Loucy (cell line): Measurements from ENCODE around the gene GPBAR1.

ENCODE experiments used
- H2AFZ ChIP-seq: fragments of 200-600 bp; sonication (generic); 2 replicates; pipeline ENCODE4 v1.6.0; 2016; ENCODE audit warnings: antibody characterized with exemption, mild to moderate bottlenecking, low read length, moderate library complexity
- H3F3A ChIP-seq: fragments of 200-600 bp; 2 replicates; pipeline ENCODE4 v1.6.0; 2016; ENCODE audit warnings: antibody characterized with exemption, low read depth, mild to moderate bottlenecking
- H3K27me3 ChIP-seq: fragments of 200-600 bp; sonication (generic); 2 replicates; pipeline ENCODE4 v1.6.1; 2014; ENCODE audit warnings: low read length, mild to moderate bottlenecking; ENCODE audit not compliant: insufficient read depth, poor library complexity, severe bottlenecking
- H3K36me3 ChIP-seq: fragments of 200-600 bp; sonication (generic); 2 replicates; pipeline ENCODE4 v1.6.1; 2016; ENCODE audit warnings: low read length; ENCODE audit not compliant: insufficient read depth
- H3K4me1 ChIP-seq: fragments of 200-600 bp; sonication (generic); 2 replicates; pipeline ENCODE4 v1.5.1; 2014; ENCODE audit warnings: low read length, mild to moderate bottlenecking; ENCODE audit not compliant: insufficient read depth, poor library complexity, severe bottlenecking
- H3K4me2 ChIP-seq: fragments of 200-600 bp; sonication (generic); 2 replicates; pipeline ENCODE4 v1.6.0; 2014; ENCODE audit warnings: antibody characterized with exemption, low read length, low read depth, mild to moderate bottlenecking; ENCODE audit not compliant: poor library complexity, severe bottlenecking
- H3K4me3 ChIP-seq: fragments of 200-600 bp; sonication (generic); 2 replicates; pipeline ENCODE4 v1.5.1; 2014; ENCODE audit warnings: low read length, mild to moderate bottlenecking, mixed read lengths; ENCODE audit not compliant: poor library complexity, severe bottlenecking
- H3K79me2 ChIP-seq: fragments of 200-600 bp; sonication (generic); 2 replicates; pipeline ENCODE4 v1.6.1; 2014; ENCODE audit warnings: low read length; ENCODE audit not compliant: insufficient read depth
- H3K9ac ChIP-seq: fragments of 200-600 bp; sonication (generic); 2 replicates; pipeline ENCODE4 v1.6.0; 2014; ENCODE audit warnings: mild to moderate bottlenecking, low read depth, low read length, moderate library complexity; ENCODE audit not compliant: poor library complexity, severe bottlenecking
- H3K9me2 ChIP-seq: fragments of 200-600 bp; sonication (generic); replicated peaks from 2 replicates; pipeline ENCODE4 v1.6.1; 2016; ENCODE audit warnings: low read depth, low read length, mixed read lengths
- H3K9me3 ChIP-seq: fragments of 200-600 bp; sonication (generic); 2 replicates; pipeline ENCODE4 v1.6.1; 2014; ENCODE audit warnings: mild to moderate bottlenecking, antibody characterized with exemption, low read length, low read depth; ENCODE audit not compliant: insufficient read depth
- H4K20me1 ChIP-seq: fragments of 200-600 bp; sonication (generic); 2 replicates; pipeline ENCODE4 v1.6.0; 2014; ENCODE audit warnings: antibody characterized with exemption, low read length, mild to moderate bottlenecking; ENCODE audit not compliant: insufficient read depth, poor library complexity, severe bottlenecking
- CTCF ChIP-seq: fragments of 200-600 bp; sonication (generic); conservative IDR thresholded peaks from 2 replicates; pipeline ENCODE4 v1.5.1; 2014; ENCODE audit warnings: mild to moderate bottlenecking, antibody characterized with exemption, low read length
- EZH2phosphoT487 ChIP-seq: fragments of 200-600 bp; IDR thresholded peaks from 2 replicates; pipeline ENCODE4 v1.6.1; 2018; ENCODE audit warnings: antibody characterized with exemption, mild to moderate bottlenecking, moderate library complexity, borderline replicate concordance

Gene GPBAR1

GRCh38 chr2:218273908-218274249 is 13.1 kb downstream of the GPBAR1 start:
- H3K36me3 ChIP-seq = peaks cover 18% of the 10 kb centered on the region; the same call in 1 of the 2 replicates
- H3K4me1 ChIP-seq = peaks cover 27% of the 10 kb centered on the region
- no peaks in the 10 kb centered on the region for H3K9me2 ChIP-seq
- TF ChIP-seq EZH2phosphoT487 = no peak
- no peak for TF ChIP-seq CTCF
- no peak overlapping the region for H3K4me3 ChIP-seq
- no peaks in the 10 kb centered on the region for H3F3A ChIP-seq
- H4K20me1 ChIP-seq = peaks cover 16% of the 10 kb centered on the region
- H3K79me2 ChIP-seq = peaks cover 26% of the 10 kb centered on the region
- H3K4me2 ChIP-seq = no peak overlapping the region
- no peaks in the 10 kb centered on the region for H3K9me3 ChIP-seq
- no peak overlapping the region for H2AFZ ChIP-seq
- H3K27me3 ChIP-seq = no peaks in the 10 kb centered on the region
- H3K9ac ChIP-seq = no peak overlapping the region

DNA sequence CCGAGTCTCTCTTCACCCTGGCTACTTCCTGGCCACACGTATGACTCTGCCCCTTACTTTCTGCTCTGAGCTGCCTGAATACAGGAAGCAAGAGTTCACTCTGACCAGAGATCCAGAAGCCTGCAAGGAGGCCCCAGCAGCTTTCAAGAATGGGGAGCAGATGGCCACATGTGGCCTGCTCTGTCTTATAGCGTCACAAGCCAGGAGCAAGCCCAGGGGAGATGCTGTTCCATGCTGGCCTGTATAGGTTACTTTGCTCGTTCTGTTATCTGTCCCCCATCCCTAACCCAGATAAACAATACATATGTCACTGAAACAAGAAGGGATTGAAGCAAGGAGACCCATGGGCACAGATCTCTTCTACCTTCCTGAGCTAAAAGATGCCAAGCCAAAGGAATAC is 13.8 kb downstream of the GPBAR1 start:
- Histone ChIP-seq H3K4me2 (no peak overlapping the region), H3K27me3 (no peaks in the 10 kb centered on the region), H3F3A (no peaks in the 10 kb centered on the region), H3K9me2 (no peaks in the 10 kb centered on the region), H2AFZ (no peak overlapping the region), H4K20me1 (peaks cover 9% of the 10 kb centered on the region), H3K4me1 (peaks cover 21% of the 10 kb centered on the region), H3K9me3 (no peaks in the 10 kb centered on the region), H3K36me3 (peaks cover 18% of the 10 kb centered on the region; the same call in 1 of the 2 replicates), H3K79me2 (peaks cover 19% of the 10 kb centered on the region), H3K4me3 (no peak overlapping the region), H3K9ac (no peak overlapping the region)
- TF ChIP-seq EZH2phosphoT487 (no peak), CTCF (no peak)

- Histone ChIP-seq H3K4me2 (no peak overlapping the region), H3K4me3 (no peak overlapping the region), H3K4me1 (peaks cover 21% of the 10 kb centered on the region), H3K9me2 (no peaks in the 10 kb centered on the region), H3F3A (no peaks in the 10 kb centered on the region), H3K79me2 (peaks cover 15% of the 10 kb centered on the region; the same call in 1 of the 2 replicates), H2AFZ (no peak overlapping the region), H3K9ac (no peak overlapping the region), H3K27me3 (no peaks in the 10 kb centered on the region), H3K9me3 (no peaks in the 10 kb centered on the region), H4K20me1 (peaks cover 6% of the 10 kb centered on the region), H3K36me3 (peaks cover 18% of the 10 kb centered on the region; the same call in 1 of the 2 replicates)
- TF ChIP-seq CTCF (no peak), EZH2phosphoT487 (no peak)
Measured at GRCh38 chr2:218275371-218276072, 14.7 kb downstream of the GPBAR1 start.
